Vagina (tissue), 2 donors: Measurements from ENCODE around the gene EHD1. TPM values are rescaled to one million over a fixed set of nuclear protein-coding genes. Genes with fewer than 3 reads are reported as not detected.

Source experiments
- DNase-seq, 2 donors: peaks; one replicate each; pipeline ENCODE4 v3.0.0-alpha.2; 2017; ENCODE audit errors: extremely low spot score in 2 of 2
- H3K27ac ChIP-seq: fragments of 200-600 bp; sonication (generic); one replicate; pipeline ENCODE4 v1.5.1; 2019
- H3K27me3 ChIP-seq: fragments of 200-600 bp; sonication (generic); one replicate; pipeline ENCODE4 v1.5.1; 2019
- H3K36me3 ChIP-seq, 2 donors: fragments of 200-600 bp; sonication (generic); one replicate each; pipeline ENCODE4 v1.5.1; 2017 to 2019
- H3K4me1 ChIP-seq: fragments of 200-600 bp; sonication (generic); one replicate; pipeline ENCODE4 v1.5.1; 2019
- H3K4me3 ChIP-seq, 2 donors: fragments of 200-600 bp; sonication (generic); 1 replicate in 1 of 2; 2 replicates in 1 of 2; pipeline ENCODE4 v1.5.1; 2016 to 2019
- H3K9me3 ChIP-seq: fragments of 200-600 bp; sonication (generic); one replicate; pipeline ENCODE4 v1.5.1; 2019
- CTCF ChIP-seq, 3 experiments: fragments of 450-650 bp in 2 of 3; fragments of 200-600 bp in 1 of 3; sonication (generic) in 1 of 3; IDR thresholded peaks; one replicate each; pipeline ENCODE4 v1.5.1; 2017 to 2019; ENCODE audit warnings: antibody characterized with exemption in 3 of 3, mild to moderate bottlenecking in 2 of 3, moderate library complexity in 2 of 3
- POLR2A ChIP-seq, 2 donors: fragments of 450-650 bp; IDR thresholded peaks; one replicate each; pipeline ENCODE4 v1.6.1; 2017; ENCODE audit warnings: antibody characterized with exemption in 2 of 2, mild to moderate bottlenecking in 2 of 2, moderate library complexity in 2 of 2
- POLR2AphosphoS5 ChIP-seq, 2 donors: sonication (generic); formaldehyde crosslinking; IDR thresholded peaks; one replicate each; pipeline ENCODE4 v1.9.0; 2017; ENCODE audit warnings: antibody characterized with exemption in 2 of 2, mild to moderate bottlenecking in 2 of 2, low read depth in 1 of 2; ENCODE audit not compliant: insufficient read depth in 1 of 2
- intact Hi-C: fragments of 100-400 bp; cut with DNase I; formaldehyde crosslinking; loops from one replicate; pipeline ENCODE4 v1.15.1; 2023
- total RNA-seq: library from RNA; depleted of rRNA; stranded (reverse); fragments of >200 nt; gene quantifications from one replicate; pipeline ENCODE4 v1.2.3, GENCODE V29; 2016

Gene EHD1
- total RNA-seq, 1 donor from 2014 or later: 61.6 TPM

GRCh38 chr11:64852804-64853509 lies 25.5 kb downstream of the EHD1 start:
- Histone ChIP-seq H3K4me3 (no peak overlapping the region), H3K4me1 (peaks cover 77% of the 10 kb centered on the region), H3K27me3 (no peaks in the 10 kb centered on the region), H3K27ac (peak overlapping the region; percentile 79), H3K36me3 (peaks cover 0 to 16% of the 10 kb centered on the region in 2 donors), H3K9me3 (no peaks in the 10 kb centered on the region)
- no peak for TF ChIP-seq CTCF (IDR thresholded peaks at IDR 0.05)
- TF ChIP-seq POLR2A (IDR thresholded peaks at IDR 0.05): no peak
- no peak for TF ChIP-seq POLR2AphosphoS5 (IDR thresholded peaks at IDR 0.05; ENCODE audit: insufficient read depth in 1 of 2, low read depth in 1 of 2)
- intact Hi-C loops: no loop called here
- DNase-seq: no peak

- Histone ChIP-seq H3K27ac (peak overlapping the region; percentile 21), H3K4me1 (peaks cover 74% of the 10 kb centered on the region), H3K4me3 (no peak overlapping the region), H3K36me3 (peaks cover 0 to 10% of the 10 kb centered on the region in 2 donors), H3K9me3 (no peaks in the 10 kb centered on the region), H3K27me3 (no peaks in the 10 kb centered on the region)
- TF ChIP-seq POLR2A (IDR thresholded peaks at IDR 0.05): no peak
- no peak for TF ChIP-seq CTCF (IDR thresholded peaks at IDR 0.05)
- no peak for TF ChIP-seq POLR2AphosphoS5 (IDR thresholded peaks at IDR 0.05; ENCODE audit: insufficient read depth in 1 of 2, low read depth in 1 of 2)
- no peak for DNase-seq
- intact Hi-C loops: no loop called here
Observed at GRCh38 chr11:64851831-64852351, 26.5 kb downstream of the EHD1 start.

- intact Hi-C loops: no loop called here
- Histone ChIP-seq H3K4me3 (no peak overlapping the region), H3K27ac (peak overlapping the region; percentile 21), H3K9me3 (no peaks in the 10 kb centered on the region), H3K4me1 (peaks cover 66% of the 10 kb centered on the region), H3K36me3 (peaks cover 0 to 10% of the 10 kb centered on the region in 2 donors), H3K27me3 (no peaks in the 10 kb centered on the region)
- TF ChIP-seq POLR2A (IDR thresholded peaks at IDR 0.05) (no peak), POLR2AphosphoS5 (IDR thresholded peaks at IDR 0.05; ENCODE audit: insufficient read depth in 1 of 2, low read depth in 1 of 2) (no peak), CTCF (IDR thresholded peaks at IDR 0.05) (no peak)
- DNase-seq: no peak
Observed at GRCh38 chr11:64850979-64851567, 27.3 kb downstream of the EHD1 start.

GRCh38 chr11:64849598-64850356 lies 28.6 kb downstream of the EHD1 start:
- intact Hi-C loops: no loop called here
- TF ChIP-seq POLR2AphosphoS5 (IDR thresholded peaks at IDR 0.05; ENCODE audit: insufficient read depth in 1 of 2, low read depth in 1 of 2) (peak in 1 of 2 donors; percentile 18), CTCF (IDR thresholded peaks at IDR 0.05) (peak in 1 of 3 experiments; percentile 7), POLR2A (IDR thresholded peaks at IDR 0.05) (no peak)
- H3K27ac ChIP-seq: peak overlapping the region; percentile 21

More at GRCh38 chr11:64849598-64850356, 28.6 kb downstream of the EHD1 start:
- Histone ChIP-seq H3K9me3 (no peaks in the 10 kb centered on the region), H3K4me1 (peaks cover 57% of the 10 kb centered on the region), H3K27me3 (no peaks in the 10 kb centered on the region), H3K36me3 (peaks cover 0 to 10% of the 10 kb centered on the region in 2 donors), H3K4me3 (no peak overlapping the region)
- DNase-seq: no peak
